ENCODE results near the gene RAVER1.
"Not testable (repeated sequence)": the region's sequence is repeated elsewhere in the genome, so short reads cannot be mapped to it uniquely, and the experiment has no call there.

Gene RAVER1

DNA sequence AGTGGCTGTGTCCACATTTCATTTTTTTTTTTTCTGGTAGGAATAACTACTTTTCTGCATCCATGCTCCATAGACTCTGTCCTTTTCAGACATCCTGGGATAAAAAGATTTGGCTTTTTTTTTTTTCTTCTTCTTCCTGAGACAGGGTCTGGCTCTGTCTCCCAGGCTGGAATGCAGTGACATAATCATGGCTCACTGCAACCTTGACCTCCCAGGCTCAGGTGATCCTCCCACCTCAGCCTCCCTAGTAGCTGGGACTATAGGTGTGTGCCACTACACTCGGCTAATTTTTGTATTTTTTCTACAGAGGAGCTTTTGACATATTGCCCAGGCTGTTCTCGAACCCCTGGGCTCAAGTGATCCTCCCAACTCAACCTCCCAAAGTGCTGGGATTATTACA is 10.2 kb upstream of the RAVER1 start:
- DNase-seq (ENCODE audit: low read depth), result no peak

DNA sequence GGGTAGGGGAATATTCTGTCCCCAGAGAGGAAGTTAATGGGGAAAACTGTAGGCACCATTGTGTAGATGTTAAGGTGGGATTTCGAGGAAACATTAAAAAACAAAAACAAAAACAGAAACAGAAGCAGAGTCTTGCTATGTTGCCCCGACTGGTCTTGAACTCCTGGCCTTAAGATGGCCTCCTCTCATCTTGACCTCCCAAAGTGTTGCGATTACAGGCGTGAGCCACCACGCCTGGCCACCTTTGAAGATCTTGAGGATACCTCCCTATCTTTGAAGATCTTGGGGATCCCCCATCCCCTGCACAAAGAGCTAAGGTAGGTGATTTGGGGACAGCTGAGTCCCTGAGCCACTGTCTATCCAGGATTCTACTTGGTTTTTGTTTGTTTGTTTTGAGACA is 6.6 kb upstream of the RAVER1 start:
- DNase-seq (ENCODE audit: low read depth), result no peak

- no peak for DNase-seq (ENCODE audit: low read depth)
Observed at GRCh38 chr19:10339380-10339960, 6.1 kb upstream of the RAVER1 start, which contains the start of gene ICAM3. Gene ICAM3 (minus strand): TSS chr19:10339624. CDS start chr19:10339614, 10 bp downstream.

GRCh38 chr19:10338940-10339339 is 5.6 kb upstream of the RAVER1 start:
- no peak for DNase-seq (ENCODE audit: low read depth)

GRCh38 chr19:10336725-10337124 is 3.4 kb upstream of the RAVER1 start:
- not testable (repeated sequence) for DNase-seq (ENCODE audit: low read depth)

GRCh38 chr19:10335352-10335985 is 2.1 kb upstream of the RAVER1 start:
- DNase-seq (ENCODE audit: low read depth), result no peak

DNA sequence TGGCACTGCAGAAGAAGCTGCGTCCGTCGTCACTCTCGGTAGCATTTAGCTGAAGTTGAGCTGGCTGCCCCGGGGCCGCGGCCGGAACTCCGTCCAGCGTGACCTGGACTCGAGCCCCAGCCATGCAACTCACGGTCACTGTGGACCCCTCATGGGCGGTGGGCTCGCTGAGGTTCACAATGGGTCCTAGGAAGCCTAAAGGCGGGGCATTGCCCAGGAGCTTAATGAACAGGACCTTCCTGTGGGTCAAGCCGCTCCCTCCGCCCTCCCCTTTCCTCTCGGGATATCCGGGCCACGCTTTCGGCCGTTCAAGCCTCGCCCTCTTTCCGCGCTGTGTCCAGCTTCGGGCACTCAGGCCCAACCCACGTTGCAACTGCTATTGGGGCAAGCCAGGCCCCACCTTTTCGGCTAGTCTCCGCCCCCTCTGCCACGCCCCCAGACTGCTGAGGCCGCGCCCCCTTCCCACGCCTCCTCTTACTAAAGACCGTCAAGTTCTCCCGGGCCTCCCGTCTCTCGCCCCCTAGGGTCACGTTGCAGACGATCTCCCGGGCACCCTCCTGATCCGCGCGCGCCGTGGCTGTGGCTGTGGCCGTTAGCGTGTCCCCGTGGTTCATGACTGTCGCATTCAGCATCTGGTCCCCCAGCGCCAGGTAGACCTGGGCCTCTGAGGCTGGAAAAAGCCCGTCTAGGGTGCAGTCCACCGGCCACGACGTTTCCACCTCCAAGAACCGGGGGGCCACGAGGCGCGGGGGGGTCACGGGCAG is 1.4 kb upstream of the RAVER1 start:
- peak; percentile 94 for DNase-seq (ENCODE audit: low read depth)

GRCh38 chr19:10333758-10334587 is 644 bp upstream of the RAVER1 start:
- DNase-seq (ENCODE audit: low read depth), result no peak

DNA sequence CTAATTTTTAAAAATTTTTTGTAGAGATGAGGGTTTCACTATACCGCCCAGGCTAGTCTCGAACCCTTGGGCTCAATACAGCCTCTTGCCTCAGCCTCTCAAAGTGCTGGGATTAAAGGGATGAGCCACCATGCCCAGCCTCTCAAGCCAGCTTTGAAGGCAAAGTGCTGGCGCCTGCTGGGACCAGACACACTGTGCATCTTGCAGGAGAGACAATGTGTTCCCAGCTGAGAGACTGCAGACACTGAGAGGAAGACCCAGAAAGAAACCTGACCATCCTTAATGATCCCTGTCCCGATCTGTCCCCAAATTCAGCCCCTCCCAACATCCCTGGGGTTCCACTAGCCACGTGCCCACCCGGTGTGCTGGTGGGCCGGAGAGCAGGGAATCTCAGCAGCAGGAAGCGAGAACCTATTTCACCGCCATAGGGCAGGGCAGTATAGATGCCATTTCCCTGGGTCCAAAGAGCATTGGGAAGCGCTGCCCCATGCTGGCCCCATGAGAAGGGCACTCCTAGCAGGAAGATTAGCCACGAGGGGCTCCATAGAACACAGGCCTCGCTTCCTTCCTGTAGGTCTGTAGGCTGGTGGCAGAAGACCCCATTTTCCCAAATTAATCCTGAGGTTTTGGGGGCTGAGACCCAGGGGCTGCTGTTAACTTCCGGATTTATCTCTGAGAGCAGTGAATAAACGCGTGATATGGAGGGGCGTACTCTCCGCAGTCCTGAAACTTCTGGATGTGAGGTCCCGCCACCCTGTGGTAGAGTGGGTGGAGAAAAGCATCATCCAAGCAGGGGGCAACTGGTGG is 968 bp downstream of the RAVER1 start:
- DNase-seq (ENCODE audit: low read depth), result no peak

DNA sequence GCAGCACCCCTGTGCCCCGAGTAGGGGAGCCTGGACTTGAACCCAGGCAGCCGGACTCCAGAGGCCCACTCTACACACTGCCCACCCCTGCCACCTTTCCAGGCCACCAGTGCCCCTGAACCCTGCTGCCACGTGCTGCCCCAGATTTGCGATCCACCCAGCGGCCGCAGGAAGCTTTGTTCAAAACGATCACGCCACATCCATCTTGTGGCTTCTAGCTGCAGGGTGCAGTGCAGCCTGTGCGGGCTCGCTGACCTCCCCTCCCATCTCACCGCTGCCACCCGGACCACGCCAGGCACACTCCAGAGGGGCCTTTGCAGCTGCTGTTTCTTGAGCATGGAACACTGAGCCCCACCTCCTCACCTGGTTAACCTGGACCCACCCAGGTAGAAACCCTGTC is 3.8 kb downstream of the RAVER1 start:
- no peak for DNase-seq (ENCODE audit: low read depth)

DNA sequence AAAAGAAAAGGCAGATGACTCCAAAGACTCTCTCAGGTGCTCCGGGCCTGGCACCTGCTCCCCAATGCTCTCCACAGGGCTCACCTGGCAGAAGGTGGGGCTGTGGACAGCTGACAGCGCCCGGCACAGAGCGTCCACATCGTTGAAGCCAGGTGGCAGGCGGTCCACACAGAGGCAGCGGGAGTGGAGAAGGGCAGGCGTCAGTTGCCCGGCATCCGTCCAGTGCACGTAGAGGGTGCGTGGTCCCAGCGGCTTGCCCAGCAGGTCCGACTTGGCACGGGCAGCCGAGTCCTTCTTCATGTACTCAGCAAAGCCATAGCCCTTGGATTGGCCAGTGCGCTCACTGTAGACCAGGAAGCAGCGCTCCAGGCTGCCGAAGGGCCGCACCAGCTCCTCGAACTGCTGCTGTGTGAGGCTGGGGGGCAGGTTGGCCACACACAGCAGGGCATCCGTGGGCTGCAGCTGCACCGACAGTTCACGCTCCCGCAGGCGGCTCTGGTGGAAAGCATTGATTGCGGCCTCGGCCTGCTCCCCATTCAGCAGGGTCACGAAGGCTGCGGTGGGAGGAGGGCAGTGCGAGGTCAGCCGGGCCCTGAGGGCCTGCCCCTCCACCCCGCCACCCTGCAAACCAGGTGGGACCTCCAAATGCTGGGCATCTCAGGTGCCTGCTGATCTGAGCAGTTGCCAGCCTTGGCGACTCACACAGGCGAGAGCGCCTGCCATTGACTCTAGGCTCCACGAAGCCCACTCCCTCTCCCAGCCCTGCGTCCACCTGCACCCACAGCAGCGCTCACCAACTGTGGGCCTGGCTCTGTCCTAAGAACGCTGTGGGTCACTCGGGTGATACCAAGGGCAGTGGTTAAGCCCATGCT is 4.5 kb downstream of the RAVER1 start:
- no peak for DNase-seq (ENCODE audit: low read depth)

DNA sequence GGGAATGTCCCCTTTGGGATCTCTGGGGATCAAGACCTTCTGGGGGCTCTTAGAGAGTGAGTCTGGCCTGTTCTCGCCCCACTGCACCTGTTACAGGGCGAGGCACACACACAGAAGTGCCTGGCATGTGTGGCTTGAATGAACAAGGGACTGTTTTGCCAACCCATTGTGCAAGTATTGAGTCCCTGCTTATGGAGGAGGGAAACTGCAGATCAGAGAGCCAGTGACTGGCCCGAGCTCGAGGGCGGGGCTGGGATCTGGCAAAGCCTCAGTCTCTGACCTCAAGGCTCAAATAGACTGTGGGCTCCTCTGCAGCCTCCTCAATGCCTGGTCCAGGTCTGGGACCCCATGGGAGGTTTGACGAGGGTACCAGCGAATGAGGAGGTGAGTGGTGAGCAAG is 5.5 kb downstream of the RAVER1 start:
- DNase-seq (ENCODE audit: low read depth), result no peak

DNA sequence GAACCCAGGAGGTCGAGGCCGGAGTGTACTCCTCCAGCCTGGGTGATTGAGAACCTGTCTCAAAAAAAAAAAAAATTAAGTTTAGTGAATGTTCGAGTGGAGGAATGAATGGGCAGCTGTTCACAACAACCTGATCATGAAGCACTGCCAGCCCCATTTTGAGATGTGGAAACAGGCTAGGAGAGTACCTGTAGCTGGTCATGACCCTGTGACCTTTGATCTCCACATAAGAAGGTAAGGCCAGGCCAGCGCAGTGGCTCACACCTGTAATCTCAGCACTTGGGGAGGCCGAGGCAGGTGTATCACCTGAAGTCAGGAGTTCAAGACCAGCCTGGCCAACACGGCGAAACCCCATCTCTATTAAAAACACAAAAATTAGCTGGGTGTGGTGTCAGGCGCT is 7.6 kb downstream of the RAVER1 start:
- no peak for DNase-seq (ENCODE audit: low read depth)

DNA sequence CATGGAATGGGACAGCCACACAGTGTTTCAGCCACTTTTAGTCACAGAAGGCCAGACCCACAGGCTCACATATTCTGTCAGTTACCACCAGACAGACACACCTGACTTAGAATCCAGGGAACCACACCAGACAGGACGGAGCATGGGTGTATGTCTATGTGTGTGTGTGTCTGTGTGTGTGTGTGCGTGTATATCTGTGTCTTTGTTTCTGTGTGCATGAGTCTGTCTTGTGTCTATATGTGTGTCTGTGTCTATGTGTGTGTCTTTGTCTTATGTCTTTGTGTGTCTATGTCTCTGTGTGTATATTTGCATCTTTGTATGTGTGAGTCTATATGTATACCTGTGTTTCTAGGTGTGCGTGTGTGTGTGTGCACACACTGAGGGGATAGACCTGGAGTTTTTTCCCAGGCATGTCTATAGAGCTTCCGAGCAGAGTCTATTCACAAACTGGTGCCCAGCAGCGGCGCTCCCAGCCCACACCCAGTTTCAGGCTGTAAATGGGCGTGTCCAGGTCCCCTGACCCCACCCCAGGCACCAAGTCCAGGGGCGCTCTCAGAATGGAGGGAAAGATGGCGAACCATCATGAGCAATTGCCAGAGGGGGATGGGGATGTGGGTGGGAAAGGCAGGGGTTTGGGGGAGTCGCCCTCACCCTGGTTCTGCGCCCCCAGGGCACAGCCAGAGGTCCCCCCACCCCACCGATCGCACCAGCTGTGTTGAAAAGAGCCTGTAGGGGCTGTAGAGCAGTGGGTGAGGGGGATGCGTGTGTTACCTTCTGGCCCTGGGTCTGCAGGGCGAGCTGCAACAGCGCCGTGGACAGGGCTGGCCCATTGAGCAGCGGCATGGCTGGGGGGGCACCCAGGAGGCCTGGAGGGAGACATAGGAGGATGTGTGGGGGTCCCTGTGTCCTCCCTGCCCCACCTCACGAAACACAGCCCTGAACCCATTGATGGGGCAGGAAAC is 11.2 kb downstream of the RAVER1 start:
- no peak for DNase-seq (ENCODE audit: low read depth)

DNA sequence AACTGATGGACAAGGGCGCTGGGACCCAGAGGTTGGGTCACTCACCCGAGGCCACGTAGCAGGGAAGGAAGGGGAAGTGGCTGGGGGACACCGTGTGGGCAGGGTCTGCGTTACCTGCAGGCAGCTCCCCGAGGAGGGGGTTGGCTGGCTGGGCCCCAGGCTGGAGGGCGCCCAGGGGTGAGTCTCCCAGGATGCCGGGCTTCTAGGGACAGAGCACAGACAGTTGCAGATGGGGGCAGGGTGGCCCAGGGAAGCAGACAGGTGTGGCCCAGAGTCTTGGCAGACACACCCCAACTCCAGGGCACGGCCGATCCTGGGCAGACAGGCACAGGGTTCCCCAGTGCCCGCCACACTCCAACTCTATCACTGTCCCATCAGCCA is 11.9 kb downstream of the RAVER1 start:
- DNase-seq (ENCODE audit: low read depth), result no peak

- DNase-seq (ENCODE audit: low read depth), result no peak
Observed at GRCh38 chr19:10320602-10321416, 12.5 kb downstream of the RAVER1 start.

DNA sequence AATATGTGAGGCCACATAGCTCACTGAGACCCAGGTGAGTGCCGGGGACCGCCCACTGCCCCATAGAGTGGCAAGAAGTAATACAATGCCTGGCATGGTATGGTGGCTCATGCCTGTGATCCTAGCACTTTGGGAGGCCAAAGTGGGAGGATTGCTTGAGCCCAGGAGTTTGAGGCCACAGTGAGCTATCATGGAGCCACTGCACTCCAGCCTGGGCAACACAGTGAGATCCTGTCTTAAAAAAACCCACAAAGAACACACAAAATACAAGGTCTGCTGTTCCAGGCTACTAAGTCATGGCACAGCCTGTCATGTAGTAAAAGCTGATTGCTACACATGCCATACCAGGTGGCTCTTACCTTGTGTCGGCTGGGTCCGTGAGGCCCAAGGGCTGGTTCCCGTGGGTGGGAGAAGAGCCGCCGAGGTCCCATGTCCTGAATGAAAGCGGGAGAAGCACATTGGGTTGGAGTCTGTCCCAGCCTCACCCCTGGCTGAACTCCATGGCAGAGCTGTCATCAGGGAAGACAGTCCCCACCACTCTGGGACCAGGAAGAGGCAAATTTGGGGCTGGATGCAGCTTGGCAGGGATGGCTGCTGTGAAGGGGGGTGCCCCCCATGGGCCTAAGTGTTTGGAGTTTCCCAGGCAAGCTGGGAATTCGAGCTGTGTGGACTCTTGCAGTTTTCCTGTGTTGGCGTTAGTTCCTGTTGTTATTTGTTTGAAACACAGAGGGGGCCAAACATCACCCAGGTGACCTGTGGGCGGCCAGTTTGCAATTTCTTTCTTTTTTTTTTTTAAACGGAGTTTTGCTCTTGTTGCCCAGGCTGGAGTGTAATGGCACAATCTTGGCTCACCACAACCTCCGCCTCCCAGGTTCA is 14.3 kb downstream of the RAVER1 start:
- DNase-seq (ENCODE audit: low read depth), result no peak
